HL-60 (cell line): ENCODE results near the gene GREM1.

ENCODE experiments used
- CTCF ChIP-seq: IDR thresholded peaks from one replicate; pipeline ENCODE4 v1.5.1; 2011; ENCODE audit warnings: low read length, control low read depth, inconsistent platforms; ENCODE audit not compliant: insufficient read depth
- GABPA ChIP-seq: IDR thresholded peaks from 2 replicates; pipeline ENCODE4 v1.6.1; 2012; ENCODE audit warnings: low read depth
- POLR2AphosphoS5 ChIP-seq: IDR thresholded peaks from 2 replicates; pipeline ENCODE4 v1.6.1; 2012; ENCODE audit warnings: low read depth
- REST ChIP-seq: IDR thresholded peaks from 2 replicates; pipeline ENCODE4 v1.6.1; 2012; ENCODE audit warnings: low read depth; ENCODE audit not compliant: insufficient replicate concordance
- SPI1 ChIP-seq: IDR thresholded peaks from 2 replicates; pipeline ENCODE4 v1.6.1; 2012; ENCODE audit warnings: low read depth, mild to moderate bottlenecking, borderline replicate concordance

- TF ChIP-seq CTCF (no peak), POLR2AphosphoS5 (no peak), GABPA (no peak), REST (no peak), SPI1 (no peak)
Observed at GRCh38 chr15:32706704-32707103, 11.1 kb upstream of the GREM1 start.
